KG1 (cell line): ENCODE data around the gene TBC1D10A.

Experiments used
- DNase-seq: peaks from one replicate; lab custom pipeline; 2025; lab: John Stamatoyannopoulos, UW

The TBC1D10A gene

DNA sequence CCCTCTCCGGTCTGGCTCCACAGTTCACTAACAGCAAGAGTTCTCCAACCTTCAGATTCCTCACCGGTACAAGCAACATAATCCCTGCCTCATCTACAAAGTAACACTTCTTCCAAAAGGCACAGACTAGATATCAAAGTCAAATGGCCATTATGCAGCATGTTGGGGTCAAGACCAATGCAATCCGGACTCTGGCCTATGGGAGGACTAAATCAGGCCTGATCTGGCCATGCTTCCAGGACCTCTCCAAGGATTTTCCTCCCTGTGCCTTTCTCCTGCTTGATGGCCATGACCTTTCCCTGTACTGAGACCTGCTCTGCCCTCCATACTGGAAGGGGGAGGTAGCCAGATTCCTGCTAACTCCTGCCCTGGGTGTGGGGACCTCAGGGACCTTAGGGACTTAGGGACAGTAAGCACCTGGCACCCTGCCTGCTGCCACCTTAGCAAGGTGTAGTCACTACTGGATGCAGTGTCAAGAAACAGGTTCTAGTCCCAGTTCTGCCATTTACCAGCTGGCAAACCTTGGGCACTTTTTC lies 6.7 kb downstream of the TBC1D10A start:
- no peak for DNase-seq

DNA sequence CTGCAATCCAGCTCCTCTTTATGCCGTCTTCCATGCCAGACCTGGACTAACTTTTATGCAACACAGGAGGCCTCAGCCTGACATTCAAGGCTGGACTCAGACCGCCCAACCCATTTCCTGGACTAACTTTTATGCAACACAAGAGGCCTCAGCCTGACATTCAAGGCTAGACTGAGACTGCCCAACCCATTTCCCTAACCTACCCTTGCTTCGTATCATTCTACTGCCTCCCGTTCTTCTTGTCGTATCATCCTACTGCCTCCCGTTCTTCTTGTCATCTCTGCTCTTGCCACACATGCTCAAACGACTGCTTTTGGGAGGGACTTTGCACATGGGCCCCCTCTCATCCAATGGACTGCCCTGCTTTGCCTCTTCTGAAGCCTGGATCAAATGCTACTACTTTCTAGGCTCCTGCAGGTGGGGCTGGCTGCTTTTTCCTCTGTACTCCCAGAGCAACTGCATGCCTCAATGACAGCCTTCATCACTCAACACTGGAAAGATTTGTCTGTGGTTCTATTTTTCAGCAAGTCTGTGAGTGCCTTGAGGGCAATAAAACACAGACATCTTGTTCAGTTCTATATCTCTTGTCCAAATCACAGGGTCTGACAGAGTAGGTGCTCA lies 7.8 kb downstream of the TBC1D10A start:
- DNase-seq: no peak

GRCh38 chr22:30317778-30318177 lies 9.0 kb downstream of the TBC1D10A start:
- DNase-seq: no peak

GRCh38 chr22:30315962-30316576 lies 10.7 kb downstream of the TBC1D10A start:
- DNase-seq: no peak

- DNase-seq: no peak
These were observed 11.8 kb downstream of the TBC1D10A start for GRCh38 chr22:30314915-30315314.

DNA sequence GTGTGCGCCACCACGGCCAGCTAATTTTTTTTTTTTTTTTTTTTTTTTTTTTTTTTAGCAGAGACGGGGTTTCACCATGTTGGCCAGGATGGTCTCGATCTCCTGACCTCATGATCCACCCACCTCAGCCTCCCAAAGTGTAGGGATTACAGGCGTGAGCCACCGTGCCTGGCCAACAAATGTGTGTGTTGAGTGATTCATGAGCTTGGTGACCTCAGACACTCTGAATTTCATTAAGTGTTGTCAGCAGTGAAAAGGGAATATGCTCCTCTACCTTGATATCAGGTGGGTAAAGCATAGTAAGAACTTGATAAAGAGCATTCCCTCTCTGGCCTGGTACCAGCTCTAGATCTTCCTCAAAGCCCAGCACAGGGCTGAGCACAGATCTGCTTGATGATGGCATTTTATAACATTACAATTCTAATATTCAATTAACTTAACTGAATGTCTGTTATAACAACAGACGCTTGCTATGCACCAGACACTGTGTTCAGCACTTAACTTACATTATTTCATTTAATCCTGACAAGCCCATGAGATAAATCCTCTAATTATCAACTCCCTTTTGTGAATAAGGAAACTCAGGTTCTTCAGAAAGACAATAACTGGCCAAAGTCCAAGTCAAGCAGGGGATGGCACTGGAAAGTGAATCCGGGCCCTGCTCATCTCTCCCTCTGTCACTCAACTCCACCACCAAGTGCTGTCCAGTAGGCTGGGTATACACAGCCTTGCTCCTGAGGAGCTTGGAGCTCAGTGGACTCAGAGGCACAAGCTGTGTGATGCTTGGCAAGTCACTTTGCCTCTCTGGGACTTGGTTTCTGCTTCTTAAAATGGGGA lies 13.0 kb downstream of the TBC1D10A start:
- no peak for DNase-seq

GRCh38 chr22:30312053-30312452 lies 14.7 kb downstream of the TBC1D10A start:
- no peak for DNase-seq

- no peak for DNase-seq
These were observed 15.6 kb downstream of the TBC1D10A start for GRCh38 chr22:30310881-30311771.

- no peak for DNase-seq
These were observed 16.6 kb downstream of the TBC1D10A start for GRCh38 chr22:30309951-30310741.

DNA sequence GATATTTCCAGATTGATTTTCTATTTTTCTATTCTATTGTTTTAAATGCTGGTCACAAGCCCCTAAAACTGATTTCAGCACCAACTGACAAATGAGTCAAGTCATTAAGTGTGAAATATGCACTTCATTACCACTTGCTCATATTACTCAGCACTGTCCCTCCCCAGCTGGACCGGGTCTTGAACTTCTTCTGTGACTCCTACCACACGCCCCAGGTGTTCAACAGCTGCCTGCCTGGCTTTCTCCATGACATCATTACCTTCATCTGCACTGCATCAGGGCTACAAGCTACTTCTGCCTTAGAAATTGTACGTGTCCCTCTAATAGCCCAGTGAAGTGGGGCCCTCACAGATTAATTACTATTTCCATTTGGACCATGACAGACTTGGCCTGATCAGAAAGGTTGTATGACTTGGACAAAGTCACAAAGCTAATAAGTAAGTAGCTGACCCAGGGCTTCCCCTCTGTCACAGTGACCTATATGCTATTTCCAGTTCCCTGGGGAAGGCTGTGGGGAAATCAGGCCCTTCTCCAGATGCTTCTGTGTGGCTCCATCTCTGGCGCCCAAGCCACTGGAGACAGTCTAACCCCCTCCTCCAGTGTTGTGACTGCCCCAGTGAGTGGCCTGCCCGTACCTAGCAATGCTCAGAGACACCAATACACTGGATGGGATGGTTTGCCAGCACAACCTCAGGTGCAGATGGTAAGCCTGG lies 18.1 kb downstream of the TBC1D10A start:
- no peak for DNase-seq

DNA sequence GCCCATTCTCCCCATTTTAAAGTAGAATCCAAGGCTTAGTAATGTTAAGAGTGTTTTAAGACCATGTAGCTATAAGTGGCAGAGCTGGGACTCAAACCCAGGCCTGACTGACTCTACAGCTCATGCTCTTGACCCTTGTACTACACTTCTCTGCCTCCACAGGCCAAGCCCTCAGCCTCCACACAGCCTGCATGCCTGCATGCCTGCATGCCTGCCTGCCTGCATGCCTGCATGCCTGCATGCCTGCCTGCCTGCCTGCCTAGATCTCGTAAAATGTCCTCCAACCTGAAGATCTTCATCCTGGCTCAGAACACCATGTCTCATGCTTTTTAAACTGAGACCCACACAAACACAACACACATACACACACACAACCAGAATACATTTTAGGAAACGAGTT lies 18.6 kb downstream of the TBC1D10A start:
- no peak for DNase-seq

GRCh38 chr22:30307041-30307574 lies 19.6 kb downstream of the TBC1D10A start:
- DNase-seq: no peak

GRCh38 chr22:30306627-30307011 lies 20.1 kb downstream of the TBC1D10A start:
- DNase-seq: no peak

DNA sequence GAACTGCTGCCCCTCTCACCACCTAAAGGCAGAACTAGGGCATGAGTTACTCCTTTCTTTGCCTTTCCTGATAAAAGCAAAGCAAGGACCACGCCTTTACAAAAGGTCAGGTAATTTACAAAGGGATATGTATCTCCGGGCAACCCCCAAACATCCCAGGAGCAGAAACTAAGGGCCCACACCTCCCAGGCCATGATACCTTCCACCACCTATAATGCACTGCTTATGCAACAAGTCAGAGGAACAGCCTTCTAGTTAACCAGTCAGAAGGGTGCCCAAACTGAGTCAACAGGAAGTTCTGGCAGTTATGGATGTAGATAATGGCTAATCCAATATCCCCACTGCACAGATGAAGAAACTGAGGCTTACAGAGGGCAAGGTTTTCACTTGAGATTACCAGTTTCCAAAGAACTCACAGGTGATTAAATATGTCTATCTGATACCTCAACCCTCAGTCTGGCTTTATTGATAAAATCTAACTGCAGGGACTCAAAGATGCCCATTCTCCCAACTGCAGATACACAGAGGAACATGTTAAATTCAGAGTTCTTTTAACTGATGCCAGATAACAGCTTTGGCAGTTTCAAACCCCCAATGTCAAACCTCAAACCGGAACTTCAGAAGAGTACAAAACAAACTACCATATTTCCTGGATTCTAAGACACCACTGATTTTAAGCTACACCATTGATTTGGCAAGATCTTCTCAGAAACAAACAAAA lies 20.7 kb downstream of the TBC1D10A start:
- DNase-seq: peak; percentile 68

GRCh38 chr22:30305519-30305905 lies 21.2 kb downstream of the TBC1D10A start:
- DNase-seq: peak; percentile 84

DNA sequence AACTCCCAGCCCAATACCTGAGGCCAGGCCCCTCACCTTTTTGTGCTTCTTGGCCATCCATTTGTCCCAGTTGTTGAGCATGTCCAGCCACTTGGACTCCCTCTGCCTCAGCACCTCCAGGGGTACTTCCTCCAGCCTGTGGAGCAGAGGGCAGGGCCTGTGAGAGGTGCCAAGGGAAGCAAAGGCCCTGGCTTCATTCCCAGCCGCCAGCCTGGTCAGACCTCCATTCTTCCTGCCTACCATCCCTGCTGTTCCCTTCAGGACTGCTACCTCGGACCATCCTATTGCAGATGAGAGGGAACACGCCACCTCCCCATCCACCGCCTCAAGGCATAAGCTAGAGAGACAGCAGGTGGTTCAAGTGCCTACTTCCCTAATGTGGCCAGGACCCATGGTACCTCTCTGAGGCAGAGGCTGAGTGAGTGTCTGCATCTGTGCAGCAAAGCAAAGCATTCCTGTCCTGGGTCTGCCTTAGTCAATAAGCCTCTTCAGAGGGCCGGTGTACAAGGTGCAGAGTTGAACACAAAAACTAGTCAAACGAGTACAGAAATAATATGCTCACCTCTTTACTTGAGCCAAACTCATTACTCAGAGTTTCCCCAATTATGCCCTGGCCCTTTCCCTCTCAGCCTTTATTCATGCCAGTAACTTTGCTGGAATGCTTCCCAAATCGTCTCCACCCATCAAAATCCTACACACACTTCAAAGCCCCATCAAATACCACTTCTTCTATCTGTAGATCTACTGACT lies 22.1 kb downstream of the TBC1D10A start:
- no peak for DNase-seq

DNA sequence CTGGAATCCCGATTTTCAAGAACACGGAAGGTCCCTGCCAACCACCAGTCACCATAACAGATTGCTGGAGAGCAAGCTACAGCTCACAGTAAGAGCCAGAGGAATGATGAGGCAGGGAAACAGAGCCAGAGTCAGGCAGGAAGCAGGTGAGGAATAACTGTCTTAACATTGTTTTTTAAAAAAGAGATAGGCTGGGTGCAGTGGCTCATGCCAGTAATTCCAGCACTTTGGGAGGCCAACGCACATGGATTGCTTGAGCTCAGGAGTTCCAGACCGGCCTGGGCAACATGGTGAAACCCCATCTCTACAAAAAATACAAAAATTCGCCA lies 24.0 kb downstream of the TBC1D10A start:
- no peak for DNase-seq

DNA sequence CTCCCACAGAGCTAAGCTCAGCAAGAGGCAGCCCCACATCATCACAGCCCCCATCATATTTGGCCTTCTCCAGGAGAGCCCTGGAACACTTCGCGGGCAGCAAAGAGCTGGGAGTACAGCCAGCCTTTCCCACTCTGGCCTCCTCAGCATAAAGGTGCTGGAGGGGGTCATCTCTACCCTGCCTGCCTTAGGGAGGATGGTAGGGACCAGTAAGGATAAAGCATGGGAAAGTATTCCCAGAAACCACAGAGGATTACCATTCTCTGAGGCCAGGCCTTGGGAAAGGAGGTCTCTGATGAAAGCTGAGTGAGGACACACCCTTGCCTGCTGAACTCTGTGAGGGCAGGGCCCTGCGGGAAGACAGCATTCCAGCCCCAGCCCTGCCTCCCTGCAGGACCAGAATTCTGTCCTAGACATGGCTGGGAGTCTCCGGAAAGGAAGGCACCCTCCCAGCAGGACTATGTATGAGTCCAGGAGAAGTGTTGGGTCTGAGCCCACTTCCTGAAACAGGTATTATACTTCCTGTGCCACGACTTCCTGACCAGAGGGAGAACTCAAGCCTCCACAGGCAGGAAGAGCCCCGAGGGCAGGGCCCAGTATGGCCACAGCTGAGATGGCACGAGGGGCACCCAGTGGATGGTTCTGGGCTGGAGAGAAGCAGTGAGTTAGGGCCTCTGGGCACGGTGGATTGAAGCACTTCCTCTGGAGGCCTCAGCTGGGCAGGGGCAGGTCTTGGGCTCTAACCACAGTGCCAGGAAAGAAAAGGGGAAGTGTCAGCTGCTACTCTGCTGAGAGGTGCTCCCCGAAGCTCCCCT lies 24.5 kb downstream of the TBC1D10A start:
- peak; percentile 43 for DNase-seq
